DOHH2 (cell line): ENCODE results near the gene FKBP10.

Experiments used
- H3F3A ChIP-seq: fragments of 200-600 bp; sonication (generic), shearing (Covaris generic); 2 replicates; pipeline ENCODE4 v1.6.0; 2016; ENCODE audit warnings: antibody characterized with exemption, mild to moderate bottlenecking; ENCODE audit not compliant: control insufficient read depth, insufficient read depth
- H3K27ac ChIP-seq: fragments of 200-600 bp; sonication (generic); 2 replicates; pipeline ENCODE4 v1.5.1; 2014; ENCODE audit warnings: low read depth, mild to moderate bottlenecking, low read length, moderate library complexity
- H3K27me3 ChIP-seq: fragments of 200-600 bp; sonication (generic); 2 replicates; pipeline ENCODE4 v1.6.1; 2014; ENCODE audit warnings: mild to moderate bottlenecking, low read length, mixed read lengths; ENCODE audit not compliant: control insufficient read depth
- H3K36me3 ChIP-seq: fragments of 200-600 bp; sonication (generic); 2 replicates; pipeline ENCODE4 v1.6.1; 2014; ENCODE audit warnings: mild to moderate bottlenecking, low read length, moderate library complexity, mixed read lengths; ENCODE audit not compliant: control insufficient read depth
- H3K4me1 ChIP-seq: fragments of 200-600 bp; sonication (generic); 2 replicates; pipeline ENCODE4 v1.6.1; 2014; ENCODE audit warnings: mild to moderate bottlenecking, low read length, mixed read lengths; ENCODE audit not compliant: control insufficient read depth
- H3K4me2 ChIP-seq: fragments of 200-600 bp; sonication (generic); 2 replicates; pipeline ENCODE4 v1.6.0; 2014; ENCODE audit warnings: mild to moderate bottlenecking, low read length, moderate library complexity
- H3K4me3 ChIP-seq: fragments of 200-600 bp; sonication (generic); 2 replicates; pipeline ENCODE4 v1.5.1; 2014; ENCODE audit warnings: mild to moderate bottlenecking, low read length, mixed read lengths
- H3K79me2 ChIP-seq: fragments of 200-600 bp; sonication (generic); 2 replicates; pipeline ENCODE4 v1.6.1; 2014; ENCODE audit warnings: mild to moderate bottlenecking, low read length, mixed read lengths; ENCODE audit not compliant: control insufficient read depth
- H3K9me2 ChIP-seq: fragments of 200-600 bp; sonication (generic); replicated peaks from 2 replicates; pipeline ENCODE4 v1.6.1; 2014; ENCODE audit warnings: mild to moderate bottlenecking, low read length, mixed read lengths; ENCODE audit not compliant: control insufficient read depth
- H3K9me3 ChIP-seq: fragments of 200-600 bp; sonication (generic); 2 replicates; pipeline ENCODE4 v1.6.1; 2014; ENCODE audit warnings: antibody characterized with exemption, low read length, mixed read lengths; ENCODE audit not compliant: control insufficient read depth, insufficient read depth
- H4K20me1 ChIP-seq: fragments of 200-600 bp; sonication (generic); 2 replicates; pipeline ENCODE4 v1.6.0; 2014; ENCODE audit warnings: low read depth, mild to moderate bottlenecking, antibody characterized with exemption, low read length, moderate library complexity; ENCODE audit not compliant: control insufficient read depth, insufficient read depth
- CTCF ChIP-seq: fragments of 200-600 bp; sonication (generic); IDR thresholded peaks from one replicate; pipeline ENCODE4 v1.5.1; 2014; ENCODE audit warnings: antibody characterized with exemption, mild to moderate bottlenecking, low read depth, low read length; ENCODE audit not compliant: poor library complexity, severe bottlenecking
- EZH2phosphoT487 ChIP-seq: fragments of 200-600 bp; sonication (generic); IDR thresholded peaks from 2 replicates; pipeline ENCODE4 v1.6.1; 2017; ENCODE audit warnings: borderline replicate concordance, mild to moderate bottlenecking, antibody characterized with exemption, low read length, moderate library complexity, mixed read lengths

FKBP10 gene

GRCh38 chr17:41793784-41794539 lies 18.8 kb upstream of the FKBP10 start:
- Histone ChIP-seq H3K27ac (no peak overlapping the region), H3K4me3 (no peak overlapping the region)

GRCh38 chr17:41794540-41794975 lies 18.2 kb upstream of the FKBP10 start:
- no peaks in the 10 kb centered on the region for H3K79me2 ChIP-seq
- H3K4me1 ChIP-seq = no peaks in the 10 kb centered on the region
- no peaks in the 10 kb centered on the region for H3K9me3 ChIP-seq
- TF ChIP-seq CTCF (no peak), EZH2phosphoT487 (no peak)
- H3K27me3 ChIP-seq = peaks cover 9% of the 10 kb centered on the region; the same call in 1 of the 2 replicates
- H3K27ac ChIP-seq = no peak overlapping the region
- no peaks in the 10 kb centered on the region for H3K9me2 ChIP-seq
- no peaks in the 10 kb centered on the region for H4K20me1 ChIP-seq
- no peaks in the 10 kb centered on the region for H3F3A ChIP-seq
- no peaks in the 10 kb centered on the region for H3K36me3 ChIP-seq
- no peak overlapping the region for H3K4me3 ChIP-seq
- H3K4me2 ChIP-seq = no peak overlapping the region

More at GRCh38 chr17:41793784-41794539, 18.8 kb upstream of the FKBP10 start:
- Histone ChIP-seq H3F3A (no peaks in the 10 kb centered on the region), H3K9me3 (no peaks in the 10 kb centered on the region), H3K36me3 (no peaks in the 10 kb centered on the region), H3K79me2 (no peaks in the 10 kb centered on the region), H3K27me3 (peaks cover 15% of the 10 kb centered on the region), H3K4me2 (no peak overlapping the region), H3K9me2 (no peaks in the 10 kb centered on the region), H4K20me1 (no peaks in the 10 kb centered on the region), H3K4me1 (no peaks in the 10 kb centered on the region)
- TF ChIP-seq EZH2phosphoT487 (no peak), CTCF (no peak)

GRCh38 chr17:41796121-41796895 lies 16.5 kb upstream of the FKBP10 start:
- H3K9me3 ChIP-seq = no peaks in the 10 kb centered on the region
- no peaks in the 10 kb centered on the region for H3K79me2 ChIP-seq
- H3K27me3 ChIP-seq = peaks cover 3% of the 10 kb centered on the region; the same call in 1 of the 2 replicates
- H3K36me3 ChIP-seq = no peaks in the 10 kb centered on the region
- H3K27ac ChIP-seq = no peak overlapping the region
- no peaks in the 10 kb centered on the region for H3K9me2 ChIP-seq
- H4K20me1 ChIP-seq = no peaks in the 10 kb centered on the region
- H3K4me1 ChIP-seq = peaks cover 11% of the 10 kb centered on the region
- TF ChIP-seq EZH2phosphoT487 (no peak), CTCF (no peak)
- H3F3A ChIP-seq = no peaks in the 10 kb centered on the region
- no peak overlapping the region for H3K4me3 ChIP-seq
- no peak overlapping the region for H3K4me2 ChIP-seq
